GM18498 (cell line): ENCODE measurements around the gene ORAI3.

ENCODE experiments used
- ATAC-seq: cut with Tn5 transposase; IDR thresholded peaks from one replicate; pipeline ENCODE4 v1.9.1; 2021; ENCODE audit warnings: mild to moderate bottlenecking, moderate library complexity; ENCODE audit not compliant: unreplicated experiment

The ORAI3 gene

DNA sequence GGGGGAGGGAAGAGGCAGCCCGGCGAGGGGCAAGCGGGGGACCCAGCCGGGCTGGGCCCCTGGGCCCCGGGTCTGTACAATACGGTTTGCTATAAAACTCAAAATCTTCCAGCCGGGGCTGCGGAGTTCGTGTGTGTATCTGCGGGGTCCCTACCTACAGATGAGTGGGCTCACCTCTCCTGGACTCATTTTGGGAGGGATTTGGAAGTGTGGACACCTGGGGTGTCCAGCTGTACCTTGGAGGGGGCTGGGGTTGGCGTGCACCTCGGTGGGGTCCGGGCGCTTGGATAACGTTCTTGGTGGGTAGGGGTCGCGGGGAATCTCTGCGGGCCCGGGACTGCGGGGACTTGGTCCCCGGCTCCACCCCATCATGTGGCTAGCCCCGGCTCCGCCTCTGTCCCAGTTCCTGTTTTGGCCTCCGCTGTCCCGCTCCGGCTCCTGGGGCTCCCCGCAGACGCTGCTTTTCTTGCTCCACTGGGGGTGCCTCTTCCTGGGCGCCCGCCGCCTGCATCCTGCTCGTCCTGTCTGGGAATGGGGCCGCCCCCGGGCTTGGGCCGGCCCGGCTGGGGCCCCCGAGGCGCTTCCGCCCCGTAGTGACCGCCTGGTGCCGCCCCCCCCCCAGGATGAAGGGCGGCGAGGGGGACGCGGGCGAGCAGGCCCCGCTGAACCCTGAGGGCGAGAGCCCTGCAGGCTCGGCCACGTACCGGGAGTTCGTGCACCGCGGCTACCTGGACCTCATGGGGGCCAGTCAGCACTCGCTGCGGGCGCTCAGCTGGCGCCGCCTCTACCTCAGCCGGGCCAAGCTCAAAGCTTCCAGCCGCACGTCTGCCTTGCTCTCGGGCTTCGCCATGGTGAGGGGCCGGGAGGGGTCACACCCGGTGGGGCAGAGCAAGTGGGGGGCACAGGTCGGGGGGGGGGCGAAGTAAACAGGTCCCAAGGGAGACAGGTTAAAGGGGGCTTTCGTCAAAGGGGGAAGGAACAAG lies at the start of gene ORAI3:
Gene ORAI3, plus strand, starts transcription at position 402 of the 983 bp plus-strand sequence. Its CDS starts 222 bp downstream, at position 624.
- peak; percentile 60 for ATAC-seq

GRCh38 chr16:30899794-30900193 lies 49.1 kb upstream of the ORAI3 start:
- no peak for ATAC-seq

DNA sequence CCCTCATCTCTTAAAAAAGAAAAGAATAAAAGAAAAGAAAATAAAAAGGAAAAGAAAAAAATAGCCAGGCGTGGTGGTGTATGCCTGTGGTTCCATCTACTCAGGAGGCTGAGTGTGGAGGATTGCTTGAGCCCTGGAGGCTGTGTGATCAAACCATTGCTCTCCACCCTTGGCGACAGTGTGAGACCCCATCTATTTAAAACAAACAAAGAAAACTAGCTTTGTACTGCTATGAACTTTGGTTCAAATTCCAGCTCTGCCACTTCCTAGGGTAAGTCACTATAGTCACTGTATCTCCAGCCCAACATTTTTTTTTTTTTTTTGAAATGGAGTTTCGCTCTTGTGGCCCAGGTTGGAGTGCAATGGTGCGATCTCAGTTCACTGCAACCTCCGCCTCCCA lies 48.3 kb upstream of the ORAI3 start:
- ATAC-seq = no peak

DNA sequence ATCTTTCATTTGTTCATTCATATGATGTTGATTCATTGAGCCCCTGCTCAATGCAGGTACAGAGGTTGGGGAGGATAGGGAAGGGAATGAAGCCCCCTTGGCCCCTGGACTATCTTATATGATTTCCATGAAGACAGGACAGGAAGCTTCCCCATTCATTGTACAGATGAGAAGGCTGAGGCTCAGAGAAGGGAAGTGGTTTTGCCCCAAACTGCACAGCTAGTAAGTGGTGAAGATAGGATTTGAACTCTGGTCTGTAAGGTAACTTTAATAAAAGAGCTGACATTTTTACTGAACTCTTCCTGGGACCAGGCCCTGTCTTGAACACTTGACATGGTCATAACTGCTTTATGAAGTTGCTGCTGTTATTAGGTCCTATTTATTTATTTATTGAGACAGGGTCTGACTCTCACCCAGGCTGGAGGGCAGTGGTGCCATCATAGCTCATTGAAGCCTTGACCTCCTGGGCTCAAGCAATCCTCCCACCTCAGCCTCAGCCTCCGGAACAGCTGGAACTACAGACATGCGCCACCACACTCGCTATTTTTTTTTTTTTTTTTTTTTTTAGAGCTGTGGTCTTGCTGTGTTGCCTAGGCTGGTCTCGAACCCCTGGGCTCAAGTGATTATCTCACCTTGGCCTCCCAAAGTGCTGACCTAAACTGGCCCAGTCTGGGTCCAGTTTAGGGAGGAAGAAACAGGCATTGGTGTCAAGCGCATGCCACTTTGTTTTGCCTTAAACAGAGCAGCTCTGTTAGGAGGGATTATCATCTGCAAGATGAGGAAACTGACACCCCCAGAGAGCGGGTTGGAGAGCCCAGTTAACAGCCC lies 47.5 kb upstream of the ORAI3 start:
- no peak for ATAC-seq

DNA sequence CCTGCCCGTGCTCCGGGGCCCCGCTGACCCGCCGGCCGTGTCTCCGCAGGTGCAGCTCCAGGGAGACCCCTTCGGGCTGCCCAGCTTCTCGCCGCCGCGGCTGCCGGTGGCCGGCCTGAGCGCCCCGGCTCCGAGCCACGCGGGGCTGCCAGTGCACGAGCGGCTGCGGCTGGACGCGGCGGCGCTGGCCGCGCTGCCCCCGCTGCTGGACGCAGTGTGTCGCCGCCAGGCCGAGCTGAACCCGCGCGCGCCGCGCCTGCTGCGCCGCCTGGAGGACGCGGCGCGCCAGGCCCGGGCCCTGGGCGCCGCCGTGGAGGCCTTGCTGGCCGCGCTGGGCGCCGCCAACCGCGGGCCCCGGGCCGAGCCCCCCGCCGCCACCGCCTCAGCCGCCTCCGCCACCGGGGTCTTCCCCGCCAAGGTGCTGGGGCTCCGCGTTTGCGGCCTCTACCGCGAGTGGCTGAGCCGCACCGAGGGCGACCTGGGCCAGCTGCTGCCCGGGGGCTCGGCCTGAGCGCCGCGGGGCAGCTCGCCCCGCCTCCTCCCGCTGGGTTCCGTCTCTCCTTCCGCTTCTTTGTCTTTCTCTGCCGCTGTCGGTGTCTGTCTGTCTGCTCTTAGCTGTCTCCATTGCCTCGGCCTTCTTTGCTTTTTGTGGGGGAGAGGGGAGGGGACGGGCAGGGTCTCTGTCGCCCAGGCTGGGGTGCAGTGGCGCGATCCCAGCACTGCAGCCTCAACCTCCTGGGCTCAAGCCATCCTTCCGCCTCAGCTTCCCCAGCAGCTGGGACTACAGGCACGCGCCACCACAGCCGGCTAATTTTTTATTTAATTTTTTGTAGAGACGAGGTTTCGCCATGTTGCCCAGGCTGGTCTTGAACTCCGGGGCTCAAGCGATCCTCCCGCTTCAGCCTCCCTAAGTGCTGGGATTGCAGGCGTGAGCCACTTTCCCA lies 46.6 kb upstream of the ORAI3 start:
- peak; percentile 74 for ATAC-seq

- no peak for ATAC-seq
These were observed 45.9 kb upstream of the ORAI3 start for GRCh38 chr16:30903002-30903401.

DNA sequence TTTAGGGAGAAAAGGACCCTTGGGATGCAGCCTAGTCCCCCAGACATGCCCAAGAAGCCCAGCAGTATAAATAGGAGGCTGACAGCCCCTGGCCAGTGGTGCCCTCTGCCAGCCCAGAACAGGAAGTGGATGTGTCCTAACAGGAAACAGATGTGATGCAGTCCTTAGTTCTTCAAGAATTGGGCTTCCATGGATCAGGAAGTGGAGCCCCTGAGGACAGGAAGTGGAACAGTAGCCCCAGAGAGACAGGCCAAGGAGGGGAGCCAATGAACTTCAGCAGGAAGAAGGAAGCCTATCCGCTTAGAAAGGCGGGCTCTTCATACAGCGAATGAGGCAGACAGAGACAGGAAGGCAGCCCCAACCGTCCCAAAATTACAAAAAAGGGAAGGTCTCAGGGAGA lies 45.3 kb upstream of the ORAI3 start:
- ATAC-seq = no peak

DNA sequence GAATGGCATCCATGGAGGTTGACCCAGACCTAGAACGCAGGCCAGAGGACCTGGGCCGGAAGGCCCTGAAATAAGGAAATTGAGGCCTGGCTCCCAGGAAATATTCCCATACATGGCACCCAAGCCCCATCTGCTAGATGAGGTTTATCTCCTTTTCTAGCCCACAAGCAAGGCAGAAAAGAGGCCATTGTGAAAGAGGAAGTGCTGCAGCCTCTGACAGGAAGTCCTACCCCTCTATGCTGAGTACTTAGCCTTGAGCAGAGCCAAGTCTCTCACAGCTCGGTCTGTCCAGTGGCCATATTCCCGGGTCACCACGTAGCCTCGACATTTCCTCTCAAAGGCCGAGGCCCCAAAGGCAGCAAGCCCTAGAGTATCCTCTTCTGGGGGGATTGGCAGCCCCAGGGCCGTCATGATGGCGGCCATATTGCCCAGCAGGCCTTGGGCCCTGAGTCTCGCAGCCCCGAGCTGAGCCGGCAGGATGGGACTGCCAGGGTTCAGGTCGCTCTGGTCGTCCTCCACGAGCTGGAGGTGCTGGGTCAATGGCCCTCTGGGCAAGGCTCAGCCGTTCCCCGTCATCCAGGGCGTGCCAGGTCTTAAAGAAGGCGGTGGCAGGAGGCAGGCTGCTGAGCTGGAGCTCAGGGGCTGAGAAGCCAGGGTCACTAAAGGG lies 44.6 kb upstream of the ORAI3 start:
- no peak for ATAC-seq

GRCh38 chr16:30907064-30907463 lies 41.8 kb upstream of the ORAI3 start:
- no peak for ATAC-seq

GRCh38 chr16:30910427-30911029 lies 38.3 kb upstream of the ORAI3 start:
- no peak for ATAC-seq

- no peak for ATAC-seq
These were observed 36.0 kb upstream of the ORAI3 start for GRCh38 chr16:30912794-30913412.

GRCh38 chr16:30914830-30915229 lies 34.0 kb upstream of the ORAI3 start:
- no peak for ATAC-seq

DNA sequence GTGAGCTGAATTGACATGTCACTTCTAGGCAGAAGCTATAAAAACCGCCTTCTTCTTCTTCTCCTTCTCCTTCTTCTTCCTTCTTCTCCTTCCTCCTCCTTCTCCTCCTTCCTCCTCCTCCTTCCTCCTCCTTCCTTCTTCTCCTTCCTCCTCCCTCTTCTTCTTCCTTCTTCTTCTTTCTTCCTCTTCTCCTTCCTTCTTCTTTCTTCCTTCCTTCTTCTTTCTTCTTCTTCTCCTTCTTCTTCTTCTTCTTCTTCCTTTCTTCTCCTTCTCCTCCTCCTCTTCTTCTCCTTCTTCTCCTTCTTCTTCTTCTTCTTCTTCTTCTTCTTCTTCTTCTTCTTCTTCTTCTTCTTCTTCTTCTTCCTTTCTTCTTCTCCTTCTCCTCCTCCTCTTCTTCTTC lies 30.3 kb upstream of the ORAI3 start:
- no peak for ATAC-seq

- ATAC-seq = no peak
These were observed 28.0 kb upstream of the ORAI3 start for GRCh38 chr16:30920891-30921290.

- ATAC-seq = no peak
These were observed 27.5 kb upstream of the ORAI3 start for GRCh38 chr16:30921459-30921747.

GRCh38 chr16:30921748-30922419 lies 27.0 kb upstream of the ORAI3 start:
- ATAC-seq = peak; percentile 3

DNA sequence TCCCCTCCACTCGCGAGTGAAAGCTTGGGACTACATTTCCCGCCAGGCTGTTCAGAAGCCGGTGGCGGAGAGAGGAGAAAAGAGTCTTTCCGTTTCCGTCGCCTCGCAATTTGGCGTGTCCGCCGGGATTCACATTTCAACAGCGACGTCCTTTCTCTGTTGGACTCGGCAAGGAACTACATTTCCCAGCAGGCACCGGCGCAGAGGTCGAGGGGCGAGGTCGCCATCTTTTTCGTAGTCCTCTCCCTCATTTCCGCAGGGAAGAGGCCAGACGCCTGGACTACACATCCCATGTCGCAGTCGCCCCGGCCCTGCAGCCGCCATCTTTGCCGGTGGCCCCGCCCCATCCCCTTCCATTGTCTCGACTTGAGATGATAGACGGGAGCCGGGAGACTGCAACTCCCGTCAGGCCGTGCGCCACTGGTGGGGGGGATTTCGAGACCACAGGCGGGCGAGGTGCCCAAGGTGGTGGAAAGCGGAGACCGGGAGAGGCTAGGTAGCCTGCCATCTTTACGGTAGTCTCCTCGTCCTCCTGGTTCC lies 26.4 kb upstream of the ORAI3 start:
- peak; percentile 71 for ATAC-seq

DNA sequence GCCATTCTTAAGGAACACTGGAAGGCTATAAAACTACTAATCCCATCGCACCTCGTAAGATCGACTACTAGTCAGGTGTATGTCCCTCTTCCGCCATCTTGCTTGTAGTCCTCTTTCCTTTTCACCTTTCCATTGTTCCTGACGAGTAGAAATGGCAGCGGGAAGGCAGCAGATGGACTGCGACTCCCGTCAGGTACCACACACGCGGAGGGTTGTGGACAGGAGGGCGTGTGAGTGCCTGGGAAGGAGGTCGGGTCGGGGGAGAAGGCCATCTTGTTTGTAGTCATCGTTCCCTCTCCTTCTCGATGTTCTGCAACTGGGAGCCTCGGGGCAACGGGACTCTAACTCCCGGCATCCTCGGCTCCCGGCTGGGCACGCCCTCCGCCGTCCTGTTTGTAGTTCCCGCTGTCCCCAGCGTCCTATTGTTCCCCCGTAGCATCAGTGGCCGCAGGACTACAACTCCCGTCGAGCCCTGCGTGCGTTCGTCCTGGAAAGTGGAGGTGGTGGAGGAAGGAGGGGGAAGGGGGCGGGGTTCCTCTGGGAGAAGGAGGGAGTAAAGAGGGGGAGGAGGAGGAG lies 25.8 kb upstream of the ORAI3 start:
- peak; percentile 69 for ATAC-seq
